Stimulated activated CD8-positive, alpha-beta memory T cell treated with anti-CD3 and anti-CD28 coated beads, Interleukin-12 subunit alpha, Interleukin-12 subunit beta, amount 100 ng/mL, for 24 hours (primary cell): ENCODE measurements around the gene NRTN.
"Not testable (repeated sequence)": the region's sequence is repeated elsewhere in the genome, so short reads cannot be mapped to it uniquely, and the experiment has no call there.

Source experiments
- DNase-seq: peaks from one replicate; pipeline ENCODE4 v3.0.0-alpha.2; 2020; ENCODE audit errors: extremely low read depth

NRTN gene

GRCh38 chr19:5804516-5805461 lies at the start of gene NRTN:
TSS of gene NRTN (plus strand) at chr19:5805067. CDS start at chr19:5824166, 19,099 bp downstream.
- DNase-seq: no peak

GRCh38 chr19:5762608-5763217 lies 42.2 kb upstream of the NRTN start:
- no peak for DNase-seq

- no peak for DNase-seq
Measured at GRCh38 chr19:5765220-5765619, 39.6 kb upstream of the NRTN start.

GRCh38 chr19:5767949-5768348 lies 36.9 kb upstream of the NRTN start:
- DNase-seq: no peak

- no peak for DNase-seq
Measured at GRCh38 chr19:5772416-5772815, 32.5 kb upstream of the NRTN start.

GRCh38 chr19:5773276-5773675 lies 31.6 kb upstream of the NRTN start:
- DNase-seq: no peak

GRCh38 chr19:5774921-5775320 lies 29.9 kb upstream of the NRTN start:
- no peak for DNase-seq

GRCh38 chr19:5775668-5776309 lies 29.1 kb upstream of the NRTN start:
- no peak for DNase-seq

- no peak for DNase-seq
Measured at GRCh38 chr19:5778402-5778801, 26.5 kb upstream of the NRTN start.

GRCh38 chr19:5780916-5781315 lies 24.0 kb upstream of the NRTN start:
- DNase-seq: not testable (repeated sequence)

GRCh38 chr19:5782322-5782721 lies 22.5 kb upstream of the NRTN start:
- DNase-seq: no peak

- DNase-seq: no peak
Measured at GRCh38 chr19:5782945-5783919, 21.6 kb upstream of the NRTN start.

- DNase-seq: no peak
Measured at GRCh38 chr19:5784581-5785147, 20.2 kb upstream of the NRTN start, which contains the start of gene PRR22. TSS of gene PRR22 (minus strand) at chr19:5784746. CDS start at chr19:5784660, 86 bp downstream.

- DNase-seq: no peak
Measured at GRCh38 chr19:5785423-5785822, 19.4 kb upstream of the NRTN start.

- DNase-seq: no peak
Measured at GRCh38 chr19:5786593-5787408, 18.1 kb upstream of the NRTN start.

- DNase-seq: no peak
Measured at GRCh38 chr19:5787409-5788182, 17.3 kb upstream of the NRTN start.

GRCh38 chr19:5788422-5788821 lies 16.4 kb upstream of the NRTN start:
- DNase-seq: no peak

GRCh38 chr19:5789351-5789761 lies 15.5 kb upstream of the NRTN start:
- DNase-seq: no peak

GRCh38 chr19:5789886-5790558 lies 14.8 kb upstream of the NRTN start:
- DNase-seq: no peak
